ENCODE data around the gene ZNF221. TPM values are rescaled to one million over a fixed set of nuclear protein-coding genes. Genes with fewer than 3 reads are reported as not detected.

The ZNF221 gene
- total and polyA plus RNA-seq, 9 of the 15 experiments (the other 6 are each of a cell fraction or from before 2014, with no cell fraction given) = 0.32 to 1.4 (median 0.45) TPM

DNA sequence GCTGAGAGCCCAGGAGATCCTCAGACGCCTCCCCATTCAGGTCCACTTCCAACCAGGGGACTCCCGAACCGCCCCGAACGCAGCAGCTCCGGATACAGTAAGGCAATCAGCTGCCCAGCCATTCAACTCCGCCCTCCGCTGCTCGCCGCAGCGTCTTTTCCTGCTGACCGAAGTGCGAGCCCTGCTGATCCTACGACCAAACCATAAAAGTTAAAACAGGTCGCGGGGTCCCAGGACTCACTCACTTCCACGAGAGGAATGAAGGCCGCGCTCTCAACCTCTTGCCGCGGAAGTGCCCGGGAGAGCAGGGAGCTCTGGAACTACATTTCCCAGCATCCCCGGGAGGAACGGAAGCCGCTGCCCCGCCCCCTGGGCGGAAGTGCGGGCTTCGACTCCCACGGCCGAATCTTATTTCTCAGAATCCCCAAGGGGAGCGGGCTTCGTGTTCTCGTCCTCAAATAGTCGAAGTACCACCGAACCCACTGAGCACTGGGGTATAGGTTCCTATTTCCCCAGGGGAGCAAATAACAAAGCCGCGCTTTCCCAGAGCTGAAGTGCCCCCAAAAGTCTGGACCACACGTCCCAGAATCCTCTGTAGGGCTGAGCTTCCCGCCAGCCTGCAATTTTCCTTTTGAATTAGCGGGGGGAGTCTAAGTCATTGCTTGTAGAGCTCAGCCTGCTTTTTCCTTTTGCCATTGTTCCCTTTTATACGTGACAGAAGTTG, 15.9 kb upstream of the ZNF221 start, which contains the start of gene ZNF45 (continued):
- TF ChIP-seq, protein P1, sequence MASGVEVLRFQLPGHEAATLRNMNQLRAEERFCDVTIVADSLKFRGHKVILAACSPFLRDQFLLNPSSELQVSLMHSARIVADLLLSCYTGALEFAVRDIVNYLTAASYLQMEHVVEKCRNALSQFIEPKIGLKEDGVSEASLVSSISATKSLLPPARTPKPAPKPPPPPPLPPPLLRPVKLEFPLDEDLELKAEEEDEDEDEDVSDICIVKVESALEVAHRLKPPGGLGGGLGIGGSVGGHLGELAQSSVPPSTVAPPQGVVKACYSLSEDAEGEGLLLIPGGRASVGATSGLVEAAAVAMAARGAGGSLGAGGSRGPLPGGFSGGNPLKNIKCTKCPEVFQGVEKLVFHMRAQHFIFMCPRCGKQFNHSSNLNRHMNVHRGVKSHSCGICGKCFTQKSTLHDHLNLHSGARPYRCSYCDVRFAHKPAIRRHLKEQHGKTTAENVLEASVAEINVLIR (CRISPR knock-in tag; IDR thresholded peaks at IDR 0.05) = no peak
- TF ChIP-seq ESRRA (IDR thresholded peaks at IDR 0.05; ENCODE audit: borderline replicate concordance, low read depth) (no peak), KDM4B (IDR thresholded peaks at IDR 0.05; ENCODE audit: borderline replicate concordance in 2 of 2, low read depth in 1 of 2) (peak in 1 of 2 experiments; percentile 75; a peak in 2 of 4 replicates), HEY1 (CRISPR knock-in tag; IDR thresholded peaks at IDR 0.05; ENCODE audit: borderline replicate concordance) (no peak), MTA1 (IDR thresholded peaks at IDR 0.05; ENCODE audit: borderline replicate concordance) (no peak), SNAPC5 (CRISPR knock-in tag; IDR thresholded peaks at IDR 0.05) (no peak), ZBTB5 (IDR thresholded peaks at IDR 0.05) (no peak), NFIC (IDR thresholded peaks at IDR 0.05) (no peak), KLF10 (CRISPR knock-in tag; IDR thresholded peaks at IDR 0.05) (no peak), U2AF1 (optimal IDR thresholded peaks at IDR 0.05; ENCODE audit: low read depth, low read length) (no peak), IRF1 (CRISPR knock-in tag; IDR thresholded peaks at IDR 0.05; ENCODE audit: borderline replicate concordance) (no peak), POLR2A (conservative IDR thresholded peaks at IDR 0.05) (peak; percentile 83), RAD51 (IDR thresholded peaks at IDR 0.05; ENCODE audit: borderline replicate concordance, low read depth) (no peak), ZNF174 (CRISPR knock-in tag; IDR thresholded peaks at IDR 0.05) (no peak), KHSRP (IDR thresholded peaks at IDR 0.05) (no peak), SNRNP70 (optimal IDR thresholded peaks at IDR 0.05; ENCODE audit: low read depth, low read length) (no peak), FOXK2 (conservative IDR thresholded peaks at IDR 0.05 in 1 of 2, IDR thresholded peaks at IDR 0.05 in 1 of 2; ENCODE audit: low read depth in 2 of 2) (no peak), POLR2AphosphoS5 (IDR thresholded peaks at IDR 0.05; ENCODE audit: control insufficient read depth, insufficient read depth, low read depth, low read length) (peak; percentile 37; the same call in 1 of the 2 replicates), PHF21A (IDR thresholded peaks at IDR 0.05; ENCODE audit: borderline replicate concordance, low read depth) (no peak), SP1 (CRISPR knock-in tag; IDR thresholded peaks at IDR 0.05) (peak; percentile 69)
- TF ChIP-seq, protein P2, sequence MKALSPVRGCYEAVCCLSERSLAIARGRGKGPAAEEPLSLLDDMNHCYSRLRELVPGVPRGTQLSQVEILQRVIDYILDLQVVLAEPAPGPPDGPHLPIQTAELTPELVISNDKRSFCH (CRISPR knock-in tag; IDR thresholded peaks at IDR 0.05) = no peak
- TF ChIP-seq, protein P2 (tag; IDR thresholded peaks at IDR 0.05) = peak; percentile 43; the same call in 1 of the 2 replicates
- TF ChIP-seq, protein P3, sequence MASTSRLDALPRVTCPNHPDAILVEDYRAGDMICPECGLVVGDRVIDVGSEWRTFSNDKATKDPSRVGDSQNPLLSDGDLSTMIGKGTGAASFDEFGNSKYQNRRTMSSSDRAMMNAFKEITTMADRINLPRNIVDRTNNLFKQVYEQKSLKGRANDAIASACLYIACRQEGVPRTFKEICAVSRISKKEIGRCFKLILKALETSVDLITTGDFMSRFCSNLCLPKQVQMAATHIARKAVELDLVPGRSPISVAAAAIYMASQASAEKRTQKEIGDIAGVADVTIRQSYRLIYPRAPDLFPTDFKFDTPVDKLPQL (IDR thresholded peaks at IDR 0.05; ENCODE audit: extremely low read depth, insufficient read length) = no peak
- TF ChIP-seq, protein P4, sequence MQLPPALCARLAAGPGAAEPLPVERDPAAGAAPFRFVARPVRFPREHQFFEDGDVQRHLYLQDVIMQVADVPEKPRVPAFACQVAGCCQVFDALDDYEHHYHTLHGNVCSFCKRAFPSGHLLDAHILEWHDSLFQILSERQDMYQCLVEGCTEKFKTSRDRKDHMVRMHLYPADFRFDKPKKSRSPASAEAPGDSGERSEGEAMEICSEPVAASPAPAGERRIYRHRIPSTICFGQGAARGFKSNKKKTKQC (CRISPR knock-in tag; IDR thresholded peaks at IDR 0.05) = no peak
